GM18505 (cell line): ENCODE results near the gene GMPPB.

ENCODE experiments used
- ATAC-seq: cut with Tn5 transposase; IDR thresholded peaks from one replicate; pipeline ENCODE4 v1.9.1; 2021; ENCODE audit not compliant: unreplicated experiment
- POLR2A ChIP-seq: IDR thresholded peaks from 4 replicates; pipeline ENCODE4 v1.6.1; 2011; ENCODE audit warnings: borderline replicate concordance; ENCODE audit not compliant: insufficient read depth, insufficient read length; ENCODE audit errors: extremely low read depth

The GMPPB gene

GRCh38 chr3:49714728-49715550, 8.8 kb downstream of the GMPPB start:
- TF ChIP-seq POLR2A = no peak
- ATAC-seq = no peak

GRCh38 chr3:49713336-49714105, 10.2 kb downstream of the GMPPB start:
- TF ChIP-seq POLR2A = no peak
- ATAC-seq = no peak

GRCh38 chr3:49712631-49713317, 11.0 kb downstream of the GMPPB start:
- no peak for TF ChIP-seq POLR2A
- ATAC-seq = no peak

GRCh38 chr3:49712166-49712565, 11.6 kb downstream of the GMPPB start:
- ATAC-seq = no peak
- no peak for TF ChIP-seq POLR2A

- TF ChIP-seq POLR2A = no peak
These were observed 12.3 kb downstream of the GMPPB start for GRCh38 chr3:49711489-49711888.

GRCh38 chr3:49709852-49710251, 13.9 kb downstream of the GMPPB start:
- ATAC-seq = no peak
- TF ChIP-seq POLR2A = no peak

More at GRCh38 chr3:49711489-49711888, 12.3 kb downstream of the GMPPB start:
- no peak for ATAC-seq

- ATAC-seq = no peak
- TF ChIP-seq POLR2A = no peak
These were observed 16.7 kb downstream of the GMPPB start for GRCh38 chr3:49707113-49707480.

GRCh38 chr3:49706456-49707112, 17.2 kb downstream of the GMPPB start:
- TF ChIP-seq POLR2A = no peak
- no peak for ATAC-seq

GRCh38 chr3:49705390-49705960, 18.3 kb downstream of the GMPPB start:
- no peak for TF ChIP-seq POLR2A
- ATAC-seq = no peak

- TF ChIP-seq POLR2A = no peak
These were observed 19.1 kb downstream of the GMPPB start for GRCh38 chr3:49704629-49705028.

GRCh38 chr3:49703956-49704355, 19.8 kb downstream of the GMPPB start:
- no peak for TF ChIP-seq POLR2A

More at GRCh38 chr3:49704629-49705028, 19.1 kb downstream of the GMPPB start:
- ATAC-seq = no peak

GRCh38 chr3:49703443-49703927, 20.3 kb downstream of the GMPPB start:
- no peak for ATAC-seq
- no peak for TF ChIP-seq POLR2A

More at GRCh38 chr3:49703956-49704355, 19.8 kb downstream of the GMPPB start:
- no peak for ATAC-seq
